ENCODE results near the gene LILRA5.

DNA sequence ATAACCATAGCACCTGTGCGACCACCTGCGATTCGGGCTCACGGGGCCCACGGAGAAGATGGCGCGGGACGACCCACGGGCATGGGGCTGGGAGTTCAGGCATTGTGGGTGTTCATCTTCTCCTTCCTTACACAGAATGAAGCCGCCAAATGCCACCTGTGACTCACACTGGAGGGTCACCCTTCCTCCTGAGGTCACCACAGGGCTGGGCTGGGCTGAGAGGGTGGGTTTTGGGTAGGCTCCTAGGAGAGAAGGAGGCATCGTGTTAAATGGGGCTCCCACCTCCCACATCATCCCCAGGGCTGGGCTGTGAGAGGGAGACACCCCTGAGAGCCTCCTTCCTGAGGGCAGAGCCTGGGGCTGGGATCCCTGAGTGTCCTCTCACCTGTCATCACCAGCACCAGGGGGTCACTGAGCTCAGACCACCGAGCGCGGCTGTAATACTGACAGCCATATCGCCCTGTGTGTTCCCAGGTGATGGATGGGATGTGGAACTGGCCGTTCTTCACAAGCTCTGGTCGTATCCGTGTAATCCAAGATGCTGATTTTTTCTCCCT lies 33.5 kb downstream of the LILRA5 start:
- no peak for TF ChIP-seq SUZ12 (IDR thresholded peaks at IDR 0.05; ENCODE audit: extremely low read depth, insufficient read depth, insufficient read length)
- TF ChIP-seq YY1 (IDR thresholded peaks at IDR 0.05; ENCODE audit: insufficient read depth, insufficient read length): no peak
